Caco-2 (cell line): ENCODE measurements around the gene CCNB2. TPM values are rescaled to one million over a fixed set of nuclear protein-coding genes. Genes with fewer than 3 reads are reported as not detected.

ENCODE experiments used
- BruUV-seq: library from RNA; stranded (reverse); fragments of 400-500 nt; replicated peaks from 2 replicates; lab custom pipeline; 2021; lab: Mats Ljungman, UMichigan
- CTCF ChIA-PET: fragments of 300-600 bp; sonication (Branson Sonifier 250); formaldehyde crosslinking; loops from one replicate; lab custom pipeline; 2022; ENCODE audit warnings: antibody characterized with exemption; lab: Charles Lee
- POLR2A ChIA-PET: fragments of 300-600 bp; sonication (Branson Sonifier 250); formaldehyde crosslinking; loops from one replicate; lab custom pipeline; 2022; ENCODE audit warnings: antibody characterized with exemption; lab: Charles Lee
- DNase-seq, 2 experiments: peaks; one replicate each; pipeline versions ENCODE4 v3.0.0 to v3.0.0-alpha.2; 2020 to 2022
- H3K27me3 ChIP-seq: replicated peaks from 2 replicates; pipeline ENCODE4 v1.6.0; 2011; ENCODE audit warnings: low read length; ENCODE audit not compliant: control insufficient read depth, insufficient read depth
- H3K36me3 ChIP-seq: 2 replicates; pipeline ENCODE4 v1.5.1; 2011; ENCODE audit warnings: low read length; ENCODE audit not compliant: control insufficient read depth, insufficient read depth
- H3K4me1 ChIP-seq: fragments of 250-450 bp; sonication (Bioruptor Pico); 2 replicates; pipeline ENCODE4 v1.5.1; 2020; ENCODE audit warnings: mild to moderate bottlenecking
- H3K4me3 ChIP-seq: 2 replicates; pipeline ENCODE4 v1.5.1; 2011; ENCODE audit warnings: low read depth, mild to moderate bottlenecking, control low read depth, low read length
- H3K9me3 ChIP-seq: fragments of 250-450 bp; sonication (Bioruptor Pico); 2 replicates; pipeline ENCODE4 v1.5.1; 2020; ENCODE audit warnings: mild to moderate bottlenecking, moderate library complexity
- H3K27ac Mint-ChIP-seq: one replicate; pipeline ENCODE4 v1.8.0; 2022; ENCODE audit warnings: mixed read lengths; ENCODE audit not compliant: unreplicated experiment
- H3K27me3 Mint-ChIP-seq: one replicate; pipeline ENCODE4 v1.8.0; 2022; ENCODE audit warnings: mixed read lengths; ENCODE audit not compliant: insufficient read depth, unreplicated experiment
- H3K36me3 Mint-ChIP-seq: one replicate; pipeline ENCODE4 v1.8.0; 2022; ENCODE audit warnings: mild to moderate bottlenecking, mixed read lengths; ENCODE audit not compliant: insufficient read depth, unreplicated experiment
- H3K4me1 Mint-ChIP-seq: one replicate; pipeline ENCODE4 v1.8.0; 2022; ENCODE audit warnings: low read depth, mixed read lengths; ENCODE audit not compliant: unreplicated experiment
- H3K4me3 Mint-ChIP-seq: one replicate; pipeline ENCODE4 v1.8.0; 2022; ENCODE audit warnings: mild to moderate bottlenecking, moderate library complexity, mixed read lengths; ENCODE audit not compliant: unreplicated experiment
- H3K9me3 Mint-ChIP-seq: one replicate; pipeline ENCODE4 v1.8.0; 2022; ENCODE audit warnings: mixed read lengths; ENCODE audit not compliant: unreplicated experiment
- CTCF ChIP-seq, 2 experiments: fragments of 200-600 bp in 1 of 2; IDR thresholded peaks; 1 replicate in 1 of 2; 2 replicates in 1 of 2; pipeline versions ENCODE4 v1.5.1 to v1.8.0; 2011 to 2022; ENCODE audit warnings: antibody characterized with exemption in 1 of 2, control low read depth in 1 of 2, inconsistent platforms in 1 of 2, low read depth in 1 of 2, low read length in 1 of 2, mild to moderate bottlenecking in 1 of 2, moderate library complexity in 1 of 2; ENCODE audit not compliant: insufficient read depth in 1 of 2, severe bottlenecking in 1 of 2, unreplicated experiment in 1 of 2
- intact Hi-C: fragments of 100-400 bp; cut with micrococcal nuclease; formaldehyde crosslinking; loops from one replicate; pipeline ENCODE4 v1.10.0; 2022; ENCODE audit not compliant: unreplicated experiment
- total RNA-seq: library from RNA; stranded (reverse); gene quantifications from 2 replicates; pipeline ENCODE4 v1.2.3, GENCODE V29; 2022

CCNB2 gene
- total RNA-seq, 1 experiment from 2014 or later, result 90.1 TPM

- CTCF ChIA-PET, result no interaction called here
- Mint-ChIP-seq H3K4me3 (no peak overlapping the region), H3K9me3 (no peaks in the 10 kb centered on the region), H3K27me3 (no peaks in the 10 kb centered on the region), H3K4me1 (no peaks in the 10 kb centered on the region), H3K36me3 (peaks cover 80% of the 10 kb centered on the region), H3K27ac (no peak overlapping the region)
- no peaks in the 10 kb centered on the region for H3K9me3 ChIP-seq
- POLR2A ChIA-PET, result no interaction called here
- H3K27me3 ChIP-seq, result no peaks in the 10 kb centered on the region
- no peak overlapping the region for H3K4me3 ChIP-seq
- H3K36me3 ChIP-seq, result no peaks in the 10 kb centered on the region; the same call in 1 of the 2 replicates
- H3K4me1 ChIP-seq, result no peaks in the 10 kb centered on the region
- DNase-seq, result no peak
- no TSS peak for BruUV-seq
- intact Hi-C loops, result no loop called here
- no peak for TF ChIP-seq CTCF (IDR thresholded peaks at IDR 0.05; ENCODE audit: insufficient read depth in 1 of 2, low read depth in 1 of 2, low read length in 1 of 2, severe bottlenecking in 1 of 2, unreplicated experiment in 1 of 2)
Observed at GRCh38 chr15:59155431-59155830, 50.5 kb downstream of the CCNB2 start.

DNA sequence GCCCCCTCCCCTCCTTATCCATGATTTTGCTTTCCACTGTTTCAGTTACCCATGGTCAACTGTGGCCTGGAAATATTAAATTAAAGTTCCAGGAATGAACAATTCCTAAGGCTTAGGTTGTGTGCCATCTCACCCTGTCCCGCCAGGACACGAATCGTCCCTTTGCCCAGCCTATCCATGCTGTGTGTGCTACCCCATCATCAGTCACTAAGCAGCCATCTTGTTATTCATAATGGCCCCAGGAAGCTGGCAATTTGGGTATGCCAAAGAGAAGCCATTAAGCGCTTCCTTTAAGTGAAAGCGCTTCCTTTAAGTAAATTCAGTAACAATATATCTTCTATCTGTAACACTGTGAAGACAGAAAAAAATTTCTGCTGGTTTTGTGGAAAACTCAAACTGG, 52.5 kb downstream of the CCNB2 start:
- Mint-ChIP-seq H3K9me3 (no peaks in the 10 kb centered on the region), H3K27ac (no peak overlapping the region), H3K36me3 (peaks cover 70% of the 10 kb centered on the region), H3K4me3 (no peak overlapping the region), H3K4me1 (no peaks in the 10 kb centered on the region), H3K27me3 (no peaks in the 10 kb centered on the region)
- Histone ChIP-seq H3K4me1 (no peaks in the 10 kb centered on the region), H3K36me3 (no peaks in the 10 kb centered on the region; the same call in 1 of the 2 replicates), H3K4me3 (no peak overlapping the region), H3K27me3 (no peaks in the 10 kb centered on the region), H3K9me3 (no peaks in the 10 kb centered on the region)
- intact Hi-C loops, result no loop called here
- TF ChIP-seq CTCF (IDR thresholded peaks at IDR 0.05; ENCODE audit: insufficient read depth in 1 of 2, low read depth in 1 of 2, low read length in 1 of 2, severe bottlenecking in 1 of 2, unreplicated experiment in 1 of 2), result no peak
- BruUV-seq, result no TSS peak
- DNase-seq, result no peak
- CTCF ChIA-PET, result no interaction called here
- POLR2A ChIA-PET, result no interaction called here

- Histone ChIP-seq H3K4me1 (no peaks in the 10 kb centered on the region), H3K9me3 (no peaks in the 10 kb centered on the region), H3K27me3 (no peaks in the 10 kb centered on the region), H3K36me3 (no peaks in the 10 kb centered on the region; the same call in 1 of the 2 replicates), H3K4me3 (no peak overlapping the region)
- CTCF ChIA-PET, result no interaction called here
- no peak for TF ChIP-seq CTCF (IDR thresholded peaks at IDR 0.05; ENCODE audit: insufficient read depth in 1 of 2, low read depth in 1 of 2, low read length in 1 of 2, severe bottlenecking in 1 of 2, unreplicated experiment in 1 of 2)
- no peak overlapping the region for H3K27ac Mint-ChIP-seq
- DNase-seq, result no peak
- no peaks in the 10 kb centered on the region for H3K4me1 Mint-ChIP-seq
- no peak overlapping the region for H3K4me3 Mint-ChIP-seq
- intact Hi-C loops, result no loop called here
- POLR2A ChIA-PET, result no interaction called here
- no peaks in the 10 kb centered on the region for H3K27me3 Mint-ChIP-seq
- peaks cover 70% of the 10 kb centered on the region for H3K36me3 Mint-ChIP-seq
- no peaks in the 10 kb centered on the region for H3K9me3 Mint-ChIP-seq
- no TSS peak for BruUV-seq
Observed at GRCh38 chr15:59157840-59158700, 53.1 kb downstream of the CCNB2 start.
